ENCODE results near the gene KIAA0513.

- no peak for TF ChIP-seq POLR2AphosphoS5 (IDR thresholded peaks at IDR 0.05; ENCODE audit: low read depth, low read length)
- TF ChIP-seq POLR2A (IDR thresholded peaks at IDR 0.05; ENCODE audit: low read depth, low read length) = no peak
- TF ChIP-seq SPI1 (IDR thresholded peaks at IDR 0.05; ENCODE audit: low read depth, low read length) = no peak
- TF ChIP-seq TAF1 (IDR thresholded peaks at IDR 0.05; ENCODE audit: low read depth, low read length) = no peak
These were observed 10.0 kb upstream of the KIAA0513 start for GRCh38 chr16:85017633-85018032.
